Astrocyte of the hippocampus (primary cell): ENCODE measurements around the gene KCNJ2.
A peak's percentile ranks its signal among the peaks of the same experiment; 100 is the strongest.

Experiments used
- DNase-seq: peaks from one replicate; pipeline ENCODE4 v3.0.0; 2011; ENCODE audit warnings: low read depth, low spot score

Gene KCNJ2

GRCh38 chr17:70204431-70204830, 35.1 kb downstream of the KCNJ2 start:
- no peak for DNase-seq

GRCh38 chr17:70205401-70205800, 36.1 kb downstream of the KCNJ2 start:
- DNase-seq: no peak

- no peak for DNase-seq
Observed at GRCh38 chr17:70206361-70207010, 37.2 kb downstream of the KCNJ2 start.

GRCh38 chr17:70207184-70207583, 37.9 kb downstream of the KCNJ2 start:
- no peak for DNase-seq

GRCh38 chr17:70208080-70208794, 38.9 kb downstream of the KCNJ2 start:
- no peak for DNase-seq

GRCh38 chr17:70208825-70209555, 39.7 kb downstream of the KCNJ2 start:
- DNase-seq: no peak

- DNase-seq: no peak
Observed at GRCh38 chr17:70215656-70216055, 46.3 kb downstream of the KCNJ2 start.

GRCh38 chr17:70217571-70217970, 48.2 kb downstream of the KCNJ2 start:
- no peak for DNase-seq

- DNase-seq: peak; percentile 45
Observed at GRCh38 chr17:70225276-70225675, 55.9 kb downstream of the KCNJ2 start.
